Type B pancreatic cell (in vitro differentiated cells): ENCODE data around the gene ATG9B. TPM values are rescaled to one million over a fixed set of nuclear protein-coding genes. Genes with fewer than 3 reads are reported as not detected.

Experiments
- DNase-seq: peaks from one replicate; pipeline ENCODE4 v3.0.0; 2021; ENCODE audit warnings: mixed read lengths; ENCODE audit not compliant: unreplicated experiment; ENCODE audit errors: extremely low spot score
- H3K27ac Mint-ChIP-seq: 2 replicates; pipeline ENCODE4 v1.8.0; 2021; ENCODE audit warnings: mild to moderate bottlenecking, mixed read lengths
- H3K27me3 Mint-ChIP-seq: 2 replicates; pipeline ENCODE4 v1.8.0; 2021; ENCODE audit warnings: mixed read lengths
- H3K36me3 Mint-ChIP-seq: 2 replicates; pipeline ENCODE4 v1.8.0; 2021; ENCODE audit warnings: mixed read lengths
- H3K4me1 Mint-ChIP-seq: one replicate; pipeline ENCODE4 v1.8.0; 2021; ENCODE audit warnings: mixed read lengths; ENCODE audit not compliant: unreplicated experiment
- H3K4me3 Mint-ChIP-seq: 2 replicates; pipeline ENCODE4 v1.8.0; 2021; ENCODE audit warnings: mild to moderate bottlenecking, mixed read lengths
- H3K9me3 Mint-ChIP-seq: 2 replicates; pipeline ENCODE4 v1.8.0; 2021; ENCODE audit warnings: mixed read lengths
- total RNA-seq: library from RNA; stranded (reverse); gene quantifications from 2 replicates; pipeline ENCODE4 v1.2.1, GENCODE V29; 2021; ENCODE audit warnings: low replicate concordance
- TF ChIP-seq, protein P1 (sequence below): fragments of 200-600 bp; sonication (generic); conservative IDR thresholded peaks from 2 replicates; pipeline ENCODE4 v1.5.0; 2021; ENCODE audit warnings: antibody characterized with exemption, mild to moderate bottlenecking

The ATG9B gene
- total RNA-seq, 1 donor from 2014 or later: 33.8 TPM

DNA sequence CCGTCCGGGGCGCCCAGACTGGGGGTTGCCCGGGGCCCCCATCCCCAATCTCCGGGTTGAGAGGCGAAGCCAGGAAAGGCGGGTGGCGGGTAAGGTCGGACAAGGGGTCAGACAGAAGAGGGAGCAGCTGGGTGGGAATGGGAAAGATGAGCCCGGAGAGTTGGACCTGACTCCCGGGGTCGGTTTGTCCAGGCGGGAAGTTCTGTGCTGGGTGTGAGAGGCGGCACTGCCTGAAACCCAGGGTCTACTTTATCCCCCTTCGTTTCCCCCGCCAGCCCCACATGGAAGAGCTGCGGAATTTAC is 35.8 kb upstream of the ATG9B start:
- TF ChIP-seq, protein P1, sequence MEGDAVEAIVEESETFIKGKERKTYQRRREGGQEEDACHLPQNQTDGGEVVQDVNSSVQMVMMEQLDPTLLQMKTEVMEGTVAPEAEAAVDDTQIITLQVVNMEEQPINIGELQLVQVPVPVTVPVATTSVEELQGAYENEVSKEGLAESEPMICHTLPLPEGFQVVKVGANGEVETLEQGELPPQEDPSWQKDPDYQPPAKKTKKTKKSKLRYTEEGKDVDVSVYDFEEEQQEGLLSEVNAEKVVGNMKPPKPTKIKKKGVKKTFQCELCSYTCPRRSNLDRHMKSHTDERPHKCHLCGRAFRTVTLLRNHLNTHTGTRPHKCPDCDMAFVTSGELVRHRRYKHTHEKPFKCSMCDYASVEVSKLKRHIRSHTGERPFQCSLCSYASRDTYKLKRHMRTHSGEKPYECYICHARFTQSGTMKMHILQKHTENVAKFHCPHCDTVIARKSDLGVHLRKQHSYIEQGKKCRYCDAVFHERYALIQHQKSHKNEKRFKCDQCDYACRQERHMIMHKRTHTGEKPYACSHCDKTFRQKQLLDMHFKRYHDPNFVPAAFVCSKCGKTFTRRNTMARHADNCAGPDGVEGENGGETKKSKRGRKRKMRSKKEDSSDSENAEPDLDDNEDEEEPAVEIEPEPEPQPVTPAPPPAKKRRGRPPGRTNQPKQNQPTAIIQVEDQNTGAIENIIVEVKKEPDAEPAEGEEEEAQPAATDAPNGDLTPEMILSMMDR: peak; percentile 6
- peaks cover 38% of the 10 kb centered on the region for H3K4me1 Mint-ChIP-seq

DNA sequence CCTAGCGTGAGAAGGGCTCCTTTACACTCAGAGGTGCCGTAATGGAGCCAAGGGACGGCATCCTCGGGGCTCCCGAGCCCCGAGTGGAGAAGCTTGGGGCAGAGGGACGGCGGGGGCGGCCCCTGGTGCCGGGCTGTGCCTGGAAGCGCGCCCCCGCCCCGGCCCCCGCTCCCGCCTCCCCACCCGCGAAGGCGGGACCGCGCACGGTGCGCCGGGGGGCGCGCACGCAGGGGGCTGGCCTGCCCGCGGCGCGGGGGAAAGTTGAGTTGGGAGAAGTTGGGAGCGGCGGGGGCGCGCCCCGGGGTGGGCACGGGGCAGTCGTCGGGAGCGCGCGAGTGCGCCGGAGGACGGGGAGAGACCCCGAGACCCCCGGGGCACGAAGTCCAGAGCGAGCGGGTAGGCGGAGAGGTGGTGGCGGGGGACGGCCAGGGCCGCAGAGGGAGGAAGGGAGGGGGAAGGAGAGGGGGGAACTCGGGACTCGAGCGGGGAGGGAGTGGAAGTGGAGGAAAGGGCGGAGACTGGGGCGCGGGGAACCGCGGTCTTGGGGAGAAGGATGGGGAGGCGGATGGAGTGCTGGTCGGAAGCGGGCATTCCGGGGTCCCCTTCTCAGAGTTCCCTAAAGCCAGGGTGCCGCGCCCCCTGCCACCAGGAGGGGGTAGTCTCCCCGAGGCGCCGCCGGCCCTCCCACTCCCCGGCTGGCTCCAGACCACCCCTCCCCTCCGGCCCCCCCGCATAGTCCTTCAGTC is 35.2 kb upstream of the ATG9B start, which contains the start of gene SLC4A2:
TSS of gene SLC4A2 (plus strand) at position 223 of the 746 bp plus-strand sequence. CDS start 2,399 bp downstream, outside the sequence.
- peak; percentile 81 for DNase-seq
- TF ChIP-seq, protein P1: peak; percentile 75
- Mint-ChIP-seq H3K27ac (peak within 1 kb of the TSS; percentile 96), H3K9me3 (no peaks in the 10 kb centered on the region), H3K4me3 (peak within 1 kb of the TSS; percentile 98), H3K36me3 (no peaks in the 10 kb centered on the region), H3K27me3 (no peaks in the 10 kb centered on the region), H3K4me1 (peaks cover 38% of the 10 kb centered on the region)

More for the DNA sequence above, 35.8 kb upstream of the ATG9B start:
- Mint-ChIP-seq H3K36me3 (no peaks in the 10 kb centered on the region), H3K4me3 (peak overlapping the region; percentile 98), H3K9me3 (no peaks in the 10 kb centered on the region), H3K27me3 (no peaks in the 10 kb centered on the region), H3K27ac (peak overlapping the region; percentile 48)
- DNase-seq: no peak

GRCh38 chr7:151058781-151059366 is 34.6 kb upstream of the ATG9B start:
- Mint-ChIP-seq H3K27me3 (no peaks in the 10 kb centered on the region), H3K4me1 (peaks cover 38% of the 10 kb centered on the region), H3K9me3 (no peaks in the 10 kb centered on the region), H3K27ac (peak overlapping the region; percentile 96), H3K36me3 (no peaks in the 10 kb centered on the region), H3K4me3 (peak overlapping the region; percentile 98)
- DNase-seq: no peak
- TF ChIP-seq, protein P1: no peak

DNA sequence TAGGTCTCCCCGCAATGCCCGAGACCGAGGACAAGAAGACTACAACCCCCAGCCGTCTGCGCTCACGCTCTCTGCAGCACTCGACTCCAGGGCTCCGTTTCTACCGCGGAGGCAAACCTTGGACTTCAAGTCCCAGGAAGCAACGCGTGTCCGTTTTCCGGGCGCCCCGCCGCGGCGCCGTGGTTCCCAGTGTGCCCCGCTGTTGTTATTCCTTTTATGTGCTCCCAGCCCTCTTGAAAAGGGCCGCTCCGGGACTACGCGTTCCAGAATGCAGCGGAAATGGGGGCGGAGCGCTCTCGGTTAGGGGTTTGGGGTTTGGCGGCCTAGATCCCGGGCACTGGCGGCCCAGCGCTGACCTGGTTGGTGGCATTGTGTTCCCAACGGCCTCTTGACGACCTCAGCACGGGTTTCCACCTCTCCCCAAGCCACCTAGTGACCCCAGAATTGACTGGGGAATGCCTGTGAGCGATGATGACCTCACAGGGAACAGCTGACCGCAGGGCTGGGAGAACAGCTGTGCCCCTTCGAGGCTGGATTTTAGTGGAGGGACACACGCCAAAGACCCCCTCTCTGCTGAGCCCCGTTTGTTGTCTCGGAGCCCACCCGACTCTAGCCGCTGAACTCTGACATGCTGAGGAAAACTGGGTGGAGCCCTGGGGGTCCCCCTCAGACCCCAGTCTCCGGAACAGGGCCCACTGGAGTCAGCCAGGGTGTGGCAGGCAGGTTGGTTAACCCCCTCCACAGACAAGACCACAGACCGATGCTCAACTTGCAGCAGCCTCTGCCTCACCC is 33.9 kb upstream of the ATG9B start:
- peak overlapping the region; percentile 98 for H3K4me3 Mint-ChIP-seq
- H3K27me3 Mint-ChIP-seq: no peaks in the 10 kb centered on the region
- H3K27ac Mint-ChIP-seq: peak overlapping the region; percentile 96
- TF ChIP-seq, protein P1: no peak
- H3K36me3 Mint-ChIP-seq: no peaks in the 10 kb centered on the region
- no peaks in the 10 kb centered on the region for H3K9me3 Mint-ChIP-seq
- DNase-seq: peak; percentile 97
- H3K4me1 Mint-ChIP-seq: peaks cover 35% of the 10 kb centered on the region

GRCh38 chr7:151057506-151057988 is 33.3 kb upstream of the ATG9B start, which contains the start of gene CDK5:
CDK5 (minus strand) TSS chr7:151057897; CDS start chr7:151057848, 49 bp downstream.
- no peak for DNase-seq
- Mint-ChIP-seq H3K4me1 (peaks cover 35% of the 10 kb centered on the region), H3K9me3 (no peaks in the 10 kb centered on the region), H3K36me3 (peaks cover 3% of the 10 kb centered on the region), H3K27me3 (peaks cover 3% of the 10 kb centered on the region), H3K4me3 (peak within 1 kb of the TSS; percentile 98), H3K27ac (peak within 1 kb of the TSS; percentile 96)
- TF ChIP-seq, protein P1: no peak
